Measurements from ENCODE around the gene DDX46.

DNA sequence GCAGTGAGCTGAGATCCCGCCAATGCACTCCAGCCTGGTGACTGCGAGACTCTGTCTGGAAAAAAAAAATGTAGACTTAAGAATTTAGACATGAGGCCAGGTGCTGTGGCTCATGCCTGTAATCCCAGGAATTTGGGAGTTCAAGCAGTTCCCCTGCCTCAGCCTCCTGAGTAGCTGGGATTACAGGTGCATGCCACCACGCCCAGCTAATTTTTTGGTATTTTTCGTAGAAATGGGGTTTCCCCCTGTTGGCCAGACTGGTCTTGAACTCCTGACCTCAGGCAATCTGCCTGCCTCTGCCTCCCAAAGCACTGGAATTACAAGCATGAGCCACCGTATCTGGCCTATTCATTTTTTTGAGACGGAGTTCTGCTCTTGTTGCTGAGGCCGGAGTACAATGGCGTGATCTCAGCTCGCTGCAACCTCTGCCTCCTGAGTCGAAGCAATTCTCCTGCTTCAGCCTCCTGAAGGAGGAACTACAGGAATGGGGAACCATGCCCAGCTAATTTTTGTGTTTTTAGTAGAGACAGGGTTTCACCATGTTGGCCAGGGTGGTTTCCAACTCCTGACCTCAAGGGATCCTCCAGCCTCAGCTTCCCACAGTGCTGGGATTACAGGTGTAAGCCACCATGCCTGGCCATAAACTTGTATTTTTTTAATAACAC lies 14.0 kb downstream of the DDX46 start:
- TF ChIP-seq CTCF (IDR thresholded peaks at IDR 0.05; ENCODE audit: low read length): no peak
- no peak for TF ChIP-seq EZH2 (optimal IDR thresholded peaks at IDR 0.05; ENCODE audit: low read depth, low read length)
- no peak for TF ChIP-seq EZH2phosphoT487 (IDR thresholded peaks at IDR 0.05; ENCODE audit: low read length)

Measured in MM.1S (cell line).